ENCODE measurements around the gene COG5.
A peak's percentile ranks its signal among the peaks of the same experiment; 100 is the strongest.

Gene COG5

GRCh38 chr7:107181172-107181571 lies 382.5 kb downstream of the COG5 start:
- no peak for DNase-seq (ENCODE audit: low spot score)

- DNase-seq (ENCODE audit: low spot score): peak; percentile 88
Observed at GRCh38 chr7:107180378-107180777, 383.3 kb downstream of the COG5 start.

DNA sequence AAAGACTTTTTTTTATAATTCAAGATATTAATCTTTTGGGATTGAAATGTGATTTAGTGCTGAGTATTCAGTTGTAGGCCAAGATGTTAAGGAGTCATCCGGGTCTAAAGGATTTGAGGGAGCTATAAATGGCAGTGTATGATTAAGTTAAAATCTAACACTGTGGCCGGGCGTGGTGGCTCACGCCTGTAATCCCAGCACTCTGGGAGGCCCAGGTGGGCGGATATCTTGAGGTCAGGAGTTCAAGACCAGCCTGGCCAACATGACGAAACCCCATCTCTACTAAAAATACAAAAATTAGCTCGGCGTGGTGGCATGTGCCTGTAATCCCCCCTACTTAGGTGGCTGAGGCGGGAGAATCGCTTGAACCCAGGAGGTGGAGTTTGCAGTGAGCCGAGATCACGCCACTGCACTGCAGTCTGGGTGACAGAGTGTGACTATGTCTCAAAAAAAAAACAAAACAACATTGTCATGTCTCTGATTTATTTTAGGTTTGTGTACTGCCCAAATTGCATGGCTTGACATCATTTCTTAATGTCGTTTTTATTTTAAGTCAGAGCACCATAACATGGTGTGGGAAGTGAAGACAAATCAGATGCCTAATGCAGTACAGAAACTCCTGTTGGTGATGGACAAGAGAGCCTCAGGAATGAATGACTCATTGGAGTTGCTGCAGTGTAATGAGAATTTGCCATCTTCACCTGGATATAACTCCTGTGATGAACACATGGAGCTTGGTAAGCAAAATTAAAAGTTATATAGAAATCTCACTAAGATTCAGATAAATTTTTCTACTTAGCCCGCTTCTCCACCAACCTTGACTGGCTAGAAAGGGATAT lies 384.2 kb downstream of the COG5 start:
- DNase-seq (ENCODE audit: low spot score): peak; percentile 34

DNA sequence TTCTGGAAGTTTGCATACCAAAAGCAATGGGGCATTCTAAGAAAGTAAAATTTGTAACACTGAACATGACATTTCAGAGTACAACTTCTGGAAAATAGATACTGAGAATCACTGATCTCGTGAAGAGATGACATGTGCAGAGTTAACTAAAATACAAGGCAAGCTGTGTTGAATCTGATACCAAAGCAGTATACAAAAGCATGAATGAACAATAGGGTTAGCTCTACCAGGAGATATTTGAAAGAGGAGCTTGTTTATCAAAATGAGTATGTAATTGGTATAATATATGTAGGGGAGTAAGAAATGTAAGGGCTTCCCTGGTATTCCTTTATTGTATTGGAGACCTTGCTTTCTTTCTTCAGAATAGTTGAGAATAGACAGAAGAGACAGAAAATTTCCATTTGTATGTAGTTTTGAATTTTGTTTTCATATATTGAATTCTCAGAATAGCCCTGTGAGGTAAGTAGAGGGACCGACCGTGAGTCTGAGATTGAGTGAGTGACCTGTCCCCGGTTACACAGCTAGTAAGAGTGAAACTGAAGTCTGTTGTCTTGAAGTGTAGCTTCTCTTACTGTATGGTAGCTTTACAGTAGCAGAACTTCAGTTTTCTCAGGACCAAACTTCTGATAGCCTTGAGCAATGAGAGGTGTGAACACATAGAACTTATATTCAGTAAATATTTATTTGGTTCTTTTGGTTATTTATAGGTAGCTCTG lies 389.9 kb downstream of the COG5 start:
- peak; percentile 28 for DNase-seq (ENCODE audit: low spot score)

- peak; percentile 36 for DNase-seq (ENCODE audit: low spot score)
Observed at GRCh38 chr7:107173191-107173590, 390.5 kb downstream of the COG5 start.

DNA sequence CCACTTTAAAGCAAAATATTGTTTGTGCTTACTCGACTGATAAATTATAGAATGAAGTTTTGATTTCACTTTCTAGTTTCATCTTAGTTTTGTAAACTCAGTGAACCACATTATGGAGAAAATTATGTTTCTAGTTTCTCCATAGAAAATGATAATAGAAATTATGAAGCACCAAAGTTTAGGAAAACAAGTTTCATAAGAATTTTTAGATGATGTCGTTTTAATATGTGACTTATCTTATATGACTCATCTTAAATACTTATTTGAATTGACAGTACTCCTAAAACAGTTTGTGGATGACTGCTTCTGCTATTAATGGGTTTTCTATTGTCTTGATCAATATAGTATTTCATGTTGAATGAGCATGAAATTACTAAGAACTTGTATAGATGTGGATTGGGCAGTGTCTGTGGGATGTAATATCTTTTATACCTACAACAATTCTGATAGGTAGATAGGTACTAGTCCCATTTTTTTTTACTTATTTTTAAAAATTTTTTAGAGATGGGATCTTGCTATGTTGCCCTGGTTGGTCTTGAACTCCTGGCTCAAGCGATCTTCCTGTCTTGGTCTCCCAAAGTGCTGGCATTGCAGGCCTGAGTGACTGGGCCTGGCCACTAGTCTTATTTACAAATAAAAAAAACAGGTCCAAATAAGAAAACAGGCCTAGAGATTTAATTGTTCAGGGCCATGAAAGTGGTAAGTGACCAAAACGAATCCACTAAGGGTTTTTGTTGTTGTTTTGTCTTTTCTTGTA lies 391.3 kb downstream of the COG5 start:
- DNase-seq (ENCODE audit: low spot score): peak; percentile 36

DNA sequence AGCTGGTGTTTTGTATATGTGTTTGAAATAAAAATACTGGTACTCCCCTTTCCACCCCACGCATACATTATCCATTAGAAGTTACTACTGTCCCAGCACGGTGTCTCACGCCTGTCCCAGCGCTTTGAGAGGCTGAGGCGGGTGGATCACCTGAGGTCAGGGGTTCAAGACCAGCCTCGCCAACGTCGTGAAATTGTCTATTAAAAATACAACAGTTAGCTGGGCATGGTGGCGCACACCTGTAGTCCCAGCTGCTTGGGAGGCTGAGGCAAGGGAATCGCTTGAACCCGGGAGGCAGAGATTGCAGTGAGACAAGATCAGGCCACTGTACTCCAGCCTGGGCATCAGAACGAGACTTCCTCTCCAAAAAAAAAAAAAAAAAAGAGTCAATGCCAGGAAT lies 392.2 kb downstream of the COG5 start:
- no peak for DNase-seq (ENCODE audit: low spot score)

- no peak for DNase-seq (ENCODE audit: low spot score)
Observed at GRCh38 chr7:107170051-107170915, 393.4 kb downstream of the COG5 start.

DNA sequence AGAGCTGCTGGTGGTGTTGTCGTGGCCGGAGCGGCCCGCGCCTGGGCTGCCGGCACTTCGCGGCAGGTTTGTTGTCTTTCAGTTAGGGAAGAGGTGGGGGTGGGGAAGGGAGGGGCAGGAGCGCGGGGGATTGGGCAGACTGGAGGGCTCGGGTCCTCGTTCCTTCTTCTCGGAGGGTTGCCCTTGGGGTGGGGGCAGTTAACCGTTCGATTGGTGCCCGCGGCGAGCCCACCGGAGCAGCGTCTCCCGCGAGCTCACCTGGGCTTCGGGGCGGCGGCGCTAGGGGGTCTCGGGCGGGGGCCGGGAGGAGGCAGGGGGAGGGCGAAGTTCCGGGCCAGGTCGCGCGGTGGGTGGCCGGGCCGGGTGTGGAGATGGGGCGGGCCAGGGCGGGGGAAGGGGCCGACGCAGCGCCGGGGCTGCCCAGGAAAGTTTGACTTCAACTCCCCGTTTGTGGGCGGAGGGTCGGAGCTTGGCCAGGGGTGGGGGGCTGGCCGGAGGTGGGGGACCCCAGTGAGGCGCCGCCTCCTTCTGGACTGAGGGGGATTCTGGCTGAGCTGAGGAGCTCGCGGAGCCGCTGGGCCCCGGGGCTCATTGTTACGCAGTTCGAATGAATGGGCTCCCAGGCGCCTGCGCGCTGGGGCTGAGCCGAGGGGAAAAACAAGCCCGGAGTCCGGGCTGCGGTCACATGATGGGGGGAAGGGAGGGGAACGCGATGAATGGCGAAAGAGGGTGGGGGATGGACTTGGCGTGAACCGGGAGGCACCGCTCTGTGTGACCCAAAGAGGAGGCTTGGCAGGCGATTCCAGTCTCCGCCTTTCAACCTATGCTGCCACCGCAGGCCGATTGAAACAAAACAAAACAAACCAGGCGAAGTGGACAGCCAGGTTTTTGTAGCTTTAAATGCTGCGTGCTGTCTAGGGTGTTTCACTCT lies 394.3 kb downstream of the COG5 start:
- DNase-seq (ENCODE audit: low spot score): peak; percentile 96

DNA sequence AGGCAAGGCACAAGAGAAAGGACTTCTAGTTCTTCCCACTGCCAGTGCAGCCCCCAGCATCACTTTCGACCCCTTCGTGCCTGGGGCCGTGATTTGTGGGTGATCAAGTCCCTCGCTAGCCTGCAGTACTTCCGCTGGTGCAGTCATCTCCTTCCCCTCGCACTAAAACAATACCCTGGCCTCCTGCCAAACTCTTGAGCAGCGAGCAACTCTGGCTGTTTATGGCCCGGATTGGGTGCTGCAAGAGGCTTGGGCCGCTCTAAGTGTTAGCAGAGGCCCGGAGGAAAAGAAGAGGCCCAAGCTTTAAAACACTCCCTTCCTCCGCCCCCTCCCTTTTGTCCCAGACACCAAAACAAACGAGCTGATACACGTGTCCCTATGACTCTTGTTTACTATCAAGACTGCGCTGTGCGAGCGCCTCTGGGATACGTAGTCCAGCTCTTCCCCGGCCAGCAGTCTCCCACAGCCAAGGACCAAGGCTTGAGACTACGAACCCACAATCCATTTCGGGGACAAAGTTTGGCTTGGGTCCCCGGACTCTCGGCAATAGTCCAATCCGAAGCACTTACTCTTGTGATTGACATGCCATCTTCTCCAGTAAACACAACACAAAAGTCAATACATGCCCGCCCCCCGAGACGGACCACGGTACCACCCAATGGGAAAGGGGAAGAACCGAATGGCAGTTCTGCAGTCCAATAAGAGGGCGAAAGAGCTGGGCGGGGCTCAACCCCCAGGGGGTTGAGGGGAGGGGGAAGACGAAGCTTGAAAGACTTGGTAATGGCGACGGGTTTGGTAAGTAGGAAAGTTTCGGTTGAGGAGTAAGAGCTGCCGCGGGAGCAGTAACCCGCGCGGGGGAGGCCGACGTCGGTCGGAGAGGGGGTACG lies 395.2 kb downstream of the COG5 start, which contains the start of gene HBP1:
TSS of gene HBP1 (plus strand) at position 771 of the 887 bp plus-strand sequence. CDS start 10,891 bp downstream, outside the sequence.
- peak; percentile 100 for DNase-seq (ENCODE audit: low spot score)

GRCh38 chr7:107167483-107168232 lies 396.1 kb downstream of the COG5 start:
- peak; percentile 90 for DNase-seq (ENCODE audit: low spot score)

DNA sequence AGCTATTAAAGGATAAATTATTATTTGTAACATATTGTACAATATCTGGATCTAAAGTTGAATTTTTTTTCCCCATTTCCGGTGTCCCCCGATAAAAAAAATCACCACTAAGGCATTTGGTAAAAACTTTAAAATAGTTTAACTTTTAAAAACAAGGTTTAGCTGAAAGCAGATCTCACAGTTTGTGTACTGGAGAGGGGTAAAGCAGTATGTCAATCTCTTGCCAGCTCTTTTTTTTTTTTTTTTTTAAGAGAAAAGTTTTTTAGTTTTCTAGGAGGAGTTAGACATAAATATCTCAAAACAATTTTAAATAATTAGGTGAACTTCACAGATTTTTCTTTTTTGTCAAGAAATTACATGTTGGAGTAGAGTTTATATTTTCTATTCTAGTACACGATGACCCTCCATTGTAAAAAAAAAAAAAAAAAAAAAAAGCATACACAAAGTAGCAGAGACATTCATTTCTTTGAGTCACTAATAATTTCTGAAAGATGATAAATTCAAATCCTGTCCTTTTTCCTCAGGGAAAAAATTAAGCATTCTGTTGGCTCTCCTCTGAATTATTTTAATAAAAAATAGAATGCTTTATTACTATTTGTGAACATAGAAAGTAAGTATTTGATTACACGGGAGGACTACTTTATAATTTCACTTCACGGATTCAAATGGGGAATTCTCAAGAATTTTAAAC lies 396.8 kb downstream of the COG5 start:
- peak; percentile 13 for DNase-seq (ENCODE audit: low spot score)

- DNase-seq (ENCODE audit: low spot score): no peak
Observed at GRCh38 chr7:107165341-107165740, 398.4 kb downstream of the COG5 start.

DNA sequence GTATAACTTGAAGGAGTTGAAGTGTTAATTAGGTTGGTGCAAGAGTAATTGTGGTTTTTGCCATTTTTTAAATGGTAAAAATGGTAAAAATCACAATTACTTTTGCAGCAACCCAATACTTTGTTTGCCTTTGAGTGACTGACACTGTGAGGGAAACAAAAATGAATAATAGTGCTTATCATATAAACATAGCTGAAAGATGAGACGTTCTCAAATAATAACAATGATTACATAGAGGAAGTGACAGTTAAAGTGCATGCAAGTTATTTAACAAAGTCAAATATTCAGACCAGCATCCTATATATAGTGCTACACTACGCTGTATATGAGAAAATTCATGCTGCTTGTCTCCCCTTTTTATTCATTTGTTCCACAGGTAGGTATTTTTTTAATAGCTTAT lies 399.6 kb downstream of the COG5 start:
- DNase-seq (ENCODE audit: low spot score): no peak

DNA sequence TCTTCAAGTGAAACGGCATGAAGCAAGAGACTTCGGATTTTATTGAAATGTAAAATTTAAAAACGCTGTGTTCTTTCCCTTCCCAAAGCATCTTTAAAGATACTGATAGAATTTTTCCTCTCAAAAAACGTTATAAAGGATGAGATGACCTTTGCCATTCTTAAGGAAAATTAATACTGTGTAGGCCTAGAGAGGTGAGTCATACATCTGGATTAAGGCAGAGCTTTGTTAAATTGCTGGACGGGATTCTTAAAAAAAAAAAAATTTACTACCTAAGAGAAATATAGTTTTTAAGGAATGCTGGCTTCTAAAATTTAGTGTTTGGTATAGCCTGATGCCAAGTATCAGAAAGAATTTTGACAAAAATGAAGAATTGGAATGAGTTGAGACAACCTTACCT lies 401.2 kb downstream of the COG5 start:
- DNase-seq (ENCODE audit: low spot score): no peak

DNA sequence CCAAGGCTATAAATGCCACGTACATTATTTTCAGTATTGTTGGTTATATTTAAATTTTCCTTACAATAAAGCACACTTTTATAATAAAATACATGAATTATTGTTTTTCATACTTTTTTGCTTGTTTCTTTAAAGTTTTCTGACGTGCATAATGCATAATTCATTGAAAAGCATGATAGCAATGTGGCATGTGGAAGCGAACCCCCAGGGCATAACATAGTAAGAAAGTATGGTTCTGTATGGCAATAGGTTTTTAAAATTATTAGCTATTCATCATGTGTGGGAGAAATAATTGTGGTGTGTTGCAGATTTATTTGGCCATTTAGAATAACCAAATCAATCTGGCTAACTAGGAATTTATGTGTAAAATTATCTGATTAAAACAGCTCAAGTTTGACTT lies 402.3 kb downstream of the COG5 start:
- no peak for DNase-seq (ENCODE audit: low spot score)

- no peak for DNase-seq (ENCODE audit: low spot score)
Observed at GRCh38 chr7:107160389-107160788, 403.3 kb downstream of the COG5 start.

- DNase-seq (ENCODE audit: low spot score): no peak
Observed at GRCh38 chr7:107158028-107158427, 405.7 kb downstream of the COG5 start.
